GM12872 (cell line): Measurements from ENCODE around the gene TMEM205.

Source experiments
- TF ChIP-seq, protein P1 (sequence below): IDR thresholded peaks from 3 replicates; pipeline ENCODE4 v1.5.1; 2011; ENCODE audit warnings: low read depth, mild to moderate bottlenecking, low read length, moderate library complexity; ENCODE audit not compliant: insufficient read depth

TMEM205 gene

DNA sequence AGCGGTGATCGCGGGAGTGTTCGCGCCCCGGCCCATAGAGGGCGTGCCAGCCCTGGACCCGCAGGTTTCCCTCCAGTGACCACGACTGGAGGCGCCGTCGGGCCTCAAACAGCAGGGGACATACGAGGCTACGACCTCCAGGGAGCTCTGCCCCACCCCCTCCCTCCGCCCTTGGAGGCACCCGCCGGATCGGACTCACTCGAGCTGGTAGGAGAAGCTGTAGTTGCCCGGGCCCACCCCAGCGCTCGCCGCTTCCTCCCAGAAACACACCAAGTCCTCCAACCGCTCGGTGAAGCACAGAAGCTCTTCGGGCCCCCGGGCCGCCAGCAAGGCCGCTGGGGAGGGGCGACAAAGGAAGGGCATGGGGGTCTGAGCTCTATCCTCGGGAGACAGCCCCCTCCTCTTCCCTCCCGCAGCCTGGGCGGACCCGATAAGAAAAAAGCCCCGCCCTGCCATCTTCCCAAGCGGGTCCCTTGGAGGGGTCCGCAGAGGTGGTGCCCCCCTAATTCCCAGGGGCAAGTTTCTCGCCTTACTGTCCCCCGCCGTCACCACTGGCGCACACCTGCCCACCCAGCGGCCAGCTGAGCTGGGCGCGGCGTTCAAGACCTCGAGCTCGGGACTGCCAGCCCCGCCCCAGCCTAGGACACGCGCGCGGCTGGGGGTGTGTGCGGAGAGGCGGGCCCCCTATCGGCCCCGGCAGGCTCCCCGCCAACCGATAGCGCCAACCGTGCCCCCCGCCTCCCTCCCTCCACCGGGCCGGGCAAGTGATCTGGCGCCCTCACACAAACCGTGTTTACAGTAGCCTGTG is 37.0 kb upstream of the TMEM205 start:
- TF ChIP-seq, protein P1, sequence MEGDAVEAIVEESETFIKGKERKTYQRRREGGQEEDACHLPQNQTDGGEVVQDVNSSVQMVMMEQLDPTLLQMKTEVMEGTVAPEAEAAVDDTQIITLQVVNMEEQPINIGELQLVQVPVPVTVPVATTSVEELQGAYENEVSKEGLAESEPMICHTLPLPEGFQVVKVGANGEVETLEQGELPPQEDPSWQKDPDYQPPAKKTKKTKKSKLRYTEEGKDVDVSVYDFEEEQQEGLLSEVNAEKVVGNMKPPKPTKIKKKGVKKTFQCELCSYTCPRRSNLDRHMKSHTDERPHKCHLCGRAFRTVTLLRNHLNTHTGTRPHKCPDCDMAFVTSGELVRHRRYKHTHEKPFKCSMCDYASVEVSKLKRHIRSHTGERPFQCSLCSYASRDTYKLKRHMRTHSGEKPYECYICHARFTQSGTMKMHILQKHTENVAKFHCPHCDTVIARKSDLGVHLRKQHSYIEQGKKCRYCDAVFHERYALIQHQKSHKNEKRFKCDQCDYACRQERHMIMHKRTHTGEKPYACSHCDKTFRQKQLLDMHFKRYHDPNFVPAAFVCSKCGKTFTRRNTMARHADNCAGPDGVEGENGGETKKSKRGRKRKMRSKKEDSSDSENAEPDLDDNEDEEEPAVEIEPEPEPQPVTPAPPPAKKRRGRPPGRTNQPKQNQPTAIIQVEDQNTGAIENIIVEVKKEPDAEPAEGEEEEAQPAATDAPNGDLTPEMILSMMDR, result peak; percentile 55

DNA sequence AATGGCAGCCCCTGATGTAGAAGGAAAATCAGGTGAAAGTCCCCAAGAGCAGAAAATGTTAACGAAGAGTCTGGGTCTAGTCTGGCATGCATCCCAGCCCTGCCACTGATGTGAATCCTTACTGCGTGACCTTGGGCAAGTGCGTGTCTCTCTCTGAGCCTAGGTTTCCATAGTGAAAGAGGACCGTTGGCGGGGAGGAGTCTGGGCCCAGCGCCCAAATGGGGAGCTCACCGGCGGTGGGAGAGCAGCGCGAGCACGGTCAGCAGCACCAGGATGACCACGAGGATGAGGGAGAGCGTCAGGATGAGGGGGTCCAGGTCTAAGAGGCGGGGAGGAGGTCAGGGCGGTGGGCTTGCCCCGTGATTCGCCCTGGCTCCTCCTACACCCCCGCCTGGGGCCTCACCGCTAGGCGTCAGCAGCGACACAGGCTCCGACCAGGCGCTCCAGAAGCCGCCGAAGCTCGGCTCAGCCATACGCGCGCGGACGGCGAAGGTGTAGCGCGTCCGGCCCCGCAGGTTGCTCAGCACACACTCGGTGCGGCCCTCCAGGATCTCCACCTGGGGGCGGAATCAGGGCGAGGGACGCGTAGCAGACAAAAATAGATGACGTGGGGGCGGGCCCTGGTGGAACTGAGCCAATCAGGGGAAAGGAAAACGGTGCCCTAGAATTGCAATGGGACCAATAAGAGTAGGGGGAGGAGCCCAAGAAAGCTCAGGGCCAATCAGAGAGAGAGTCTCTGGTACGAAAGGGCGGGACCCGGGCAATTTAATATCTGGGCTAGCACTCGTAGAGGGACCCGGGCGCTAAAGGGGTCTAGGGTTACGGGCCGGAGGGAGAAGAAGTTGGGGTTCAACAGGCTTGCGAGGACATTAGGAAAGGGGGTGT is 34.8 kb upstream of the TMEM205 start:
- TF ChIP-seq, protein P1, result peak; percentile 82

DNA sequence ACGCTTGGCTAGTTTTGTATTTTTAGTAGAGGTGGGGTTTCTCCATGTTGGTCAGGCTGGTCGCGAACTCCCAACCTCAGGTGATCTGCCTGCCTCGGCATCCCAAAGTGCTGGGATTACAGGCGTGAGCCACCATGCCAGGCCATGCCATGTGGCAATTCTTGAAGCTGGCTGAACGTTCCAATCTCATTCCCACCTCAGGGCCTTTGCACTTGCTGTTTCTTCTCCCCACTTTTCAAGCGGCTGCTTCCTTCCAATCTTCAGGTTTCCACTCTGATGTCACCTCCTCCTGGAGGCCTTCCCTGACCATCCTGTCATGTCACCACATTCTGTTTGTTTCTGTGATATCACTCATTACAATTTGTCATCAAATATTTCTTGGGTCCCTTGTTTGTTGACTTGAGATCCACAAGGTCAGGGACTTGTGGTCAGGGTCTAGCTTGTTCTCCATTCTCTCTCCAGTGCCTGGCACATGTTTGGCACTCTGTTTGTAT is 33.8 kb upstream of the TMEM205 start:
- TF ChIP-seq, protein P1, result no peak

DNA sequence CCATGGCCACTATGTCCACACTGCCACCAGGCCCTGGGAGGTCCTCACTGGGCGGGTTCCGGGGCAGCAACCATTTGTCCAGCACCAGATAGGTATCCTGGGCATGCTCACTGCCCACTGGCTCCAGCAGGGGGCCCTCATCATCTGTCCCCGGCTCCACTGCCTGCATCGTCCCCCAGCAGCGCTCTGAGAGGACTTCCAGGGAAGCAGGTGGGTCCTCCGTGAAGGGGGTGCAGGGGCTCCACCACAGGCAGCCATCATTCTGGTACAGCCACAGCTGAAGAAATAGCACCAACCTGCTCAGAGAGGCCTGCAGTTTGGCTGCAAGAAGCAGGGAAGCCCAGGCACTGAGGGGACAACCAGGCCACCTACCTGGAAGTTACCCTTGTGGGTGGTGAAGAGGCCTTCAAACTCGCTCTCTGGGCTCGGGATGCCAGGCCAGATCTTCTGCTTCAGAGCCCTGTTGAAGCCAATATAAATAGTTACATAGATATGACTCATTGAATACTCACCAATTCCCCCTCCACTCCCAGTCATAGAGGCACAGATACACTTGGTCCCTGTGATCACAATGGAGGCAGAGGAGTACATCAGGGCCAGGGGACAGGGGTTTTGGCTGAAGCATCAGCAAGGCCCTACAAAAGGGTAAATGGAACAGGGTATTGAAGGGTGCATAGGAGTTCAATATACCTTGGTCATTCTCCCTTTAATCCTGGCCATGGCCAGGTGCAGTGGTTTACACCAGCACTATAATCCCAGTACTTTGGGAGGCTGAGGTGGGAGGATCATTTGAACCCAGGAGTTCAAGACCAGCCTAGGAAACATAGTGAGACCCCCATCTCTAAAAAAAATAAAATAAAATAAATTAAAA is 32.5 kb upstream of the TMEM205 start:
- TF ChIP-seq, protein P1, result peak; percentile 78

DNA sequence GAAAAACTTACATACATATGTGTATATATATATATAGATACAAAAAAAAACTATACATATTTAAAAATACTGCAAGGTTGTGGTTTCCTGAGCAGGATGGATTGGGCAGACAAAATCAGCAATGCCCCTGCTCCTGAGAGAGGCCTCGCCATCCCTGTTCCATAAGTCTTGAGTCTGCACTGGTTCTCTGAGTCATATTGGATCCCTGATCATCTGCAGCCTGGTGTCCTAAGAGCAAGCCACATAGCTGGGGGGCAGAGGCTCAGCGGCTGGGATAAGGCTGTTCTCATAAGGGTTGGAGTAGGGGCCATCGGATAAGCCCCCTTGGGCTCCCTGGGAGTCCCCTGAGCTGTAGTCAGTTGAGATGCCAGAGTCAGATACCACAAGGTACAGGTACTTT is 31.7 kb upstream of the TMEM205 start:
- TF ChIP-seq, protein P1, result no peak

DNA sequence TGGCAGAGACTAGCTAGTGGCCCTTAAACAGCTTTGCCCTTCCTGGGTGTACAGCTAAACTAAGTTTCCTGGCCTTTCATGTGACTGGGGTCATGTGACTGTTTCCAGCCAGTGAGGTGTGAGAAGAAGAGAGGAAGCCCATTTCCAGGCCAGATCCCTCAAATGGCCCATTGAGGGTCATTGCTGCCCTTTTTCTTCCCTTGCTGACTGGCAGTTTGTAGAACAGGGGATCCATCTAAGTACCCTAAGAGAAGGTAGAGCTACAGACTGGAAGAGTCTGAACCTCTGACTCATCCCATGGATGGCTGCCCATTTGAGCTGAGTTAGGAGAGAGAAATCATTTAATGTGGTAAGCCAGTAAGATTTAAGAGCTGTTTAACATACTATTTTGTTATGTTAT is 31.2 kb upstream of the TMEM205 start:
- TF ChIP-seq, protein P1, result no peak
